ENCODE results near the gene GAB2. TPM values are rescaled to one million over a fixed set of nuclear protein-coding genes. Genes with fewer than 3 reads are reported as not detected.
A peak's percentile ranks its signal among the peaks of the same experiment; 100 is the strongest.

The GAB2 gene
- total and polyA plus RNA-seq, 2 of the 13 experiments (the other 11 are each of a cell fraction or from before 2014, with no cell fraction given), result 4.1 to 8.6 TPM

DNA sequence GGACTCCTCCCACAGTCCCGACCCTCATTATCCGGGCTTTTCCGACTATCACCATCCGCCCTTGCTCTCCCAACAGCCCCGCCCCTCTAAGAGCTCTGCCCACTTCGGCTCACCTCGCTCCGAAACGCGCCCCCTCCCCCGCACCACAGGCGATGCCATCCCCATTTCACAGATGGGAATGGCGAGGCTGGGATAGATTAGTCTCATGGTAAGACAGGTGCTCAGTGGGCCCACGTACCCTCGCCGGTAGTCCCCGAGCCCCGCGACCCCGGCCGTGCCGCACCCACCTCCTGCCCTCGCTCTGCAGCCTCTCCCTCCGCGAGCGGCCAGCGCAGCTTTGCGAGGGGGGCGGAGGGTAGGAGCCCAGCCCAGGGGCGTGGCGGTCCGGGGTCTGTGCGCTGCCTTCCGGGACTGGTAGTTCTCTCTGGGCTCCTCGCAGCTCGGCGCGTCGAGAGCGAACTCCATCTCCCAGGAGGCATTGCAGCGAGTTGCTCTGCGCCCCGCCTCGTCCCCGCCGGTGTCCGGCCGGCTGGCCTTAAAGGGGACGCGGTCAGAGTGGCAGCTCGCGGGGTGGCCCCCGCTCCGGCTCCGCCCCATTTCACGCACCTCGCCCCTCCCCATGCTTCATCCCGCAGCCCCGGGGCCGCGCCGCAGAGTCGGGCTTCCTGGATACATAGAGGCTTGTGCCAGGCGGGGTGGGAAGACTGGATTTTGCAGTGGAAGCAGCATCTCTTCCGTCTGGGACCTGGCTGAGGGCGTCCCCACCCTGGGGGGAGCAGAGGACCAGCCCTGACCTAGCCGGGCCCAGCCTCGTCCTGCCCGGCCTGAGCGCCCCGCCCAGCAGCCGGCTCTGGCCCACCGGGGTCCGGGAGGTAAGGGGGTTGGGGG is 229.1 kb downstream of the GAB2 start, which contains the start of the genes KCTD21 and USP35 (continued):
- TF ChIP-seq LCORL (IDR thresholded peaks at IDR 0.05), result no peak
- TF ChIP-seq LCORL (CRISPR knock-in tag; IDR thresholded peaks at IDR 0.05), result peak; percentile 78
- peak; percentile 9; the same call in 1 of the 2 replicates for TF ChIP-seq DNMT3B (CRISPR knock-in tag; conservative IDR thresholded peaks at IDR 0.05)
- TF ChIP-seq E2F5 (CRISPR knock-in tag; conservative IDR thresholded peaks at IDR 0.05), result peak; percentile 52; the same call in 1 of the 2 replicates
- TF ChIP-seq ZNF232 (CRISPR knock-in tag; IDR thresholded peaks at IDR 0.05; ENCODE audit: borderline replicate concordance), result no peak
- no peak for TF ChIP-seq TEF (CRISPR knock-in tag; IDR thresholded peaks at IDR 0.05)
- TF ChIP-seq ARNT (IDR thresholded peaks at IDR 0.05), result no peak
- no peak for TF ChIP-seq TRAFD1 (CRISPR knock-in tag; IDR thresholded peaks at IDR 0.05; ENCODE audit: borderline replicate concordance)
- TF ChIP-seq, protein P1, sequence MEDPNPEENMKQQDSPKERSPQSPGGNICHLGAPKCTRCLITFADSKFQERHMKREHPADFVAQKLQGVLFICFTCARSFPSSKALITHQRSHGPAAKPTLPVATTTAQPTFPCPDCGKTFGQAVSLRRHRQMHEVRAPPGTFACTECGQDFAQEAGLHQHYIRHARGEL (CRISPR knock-in tag; IDR thresholded peaks at IDR 0.05), result no peak
- TF ChIP-seq, protein P2, sequence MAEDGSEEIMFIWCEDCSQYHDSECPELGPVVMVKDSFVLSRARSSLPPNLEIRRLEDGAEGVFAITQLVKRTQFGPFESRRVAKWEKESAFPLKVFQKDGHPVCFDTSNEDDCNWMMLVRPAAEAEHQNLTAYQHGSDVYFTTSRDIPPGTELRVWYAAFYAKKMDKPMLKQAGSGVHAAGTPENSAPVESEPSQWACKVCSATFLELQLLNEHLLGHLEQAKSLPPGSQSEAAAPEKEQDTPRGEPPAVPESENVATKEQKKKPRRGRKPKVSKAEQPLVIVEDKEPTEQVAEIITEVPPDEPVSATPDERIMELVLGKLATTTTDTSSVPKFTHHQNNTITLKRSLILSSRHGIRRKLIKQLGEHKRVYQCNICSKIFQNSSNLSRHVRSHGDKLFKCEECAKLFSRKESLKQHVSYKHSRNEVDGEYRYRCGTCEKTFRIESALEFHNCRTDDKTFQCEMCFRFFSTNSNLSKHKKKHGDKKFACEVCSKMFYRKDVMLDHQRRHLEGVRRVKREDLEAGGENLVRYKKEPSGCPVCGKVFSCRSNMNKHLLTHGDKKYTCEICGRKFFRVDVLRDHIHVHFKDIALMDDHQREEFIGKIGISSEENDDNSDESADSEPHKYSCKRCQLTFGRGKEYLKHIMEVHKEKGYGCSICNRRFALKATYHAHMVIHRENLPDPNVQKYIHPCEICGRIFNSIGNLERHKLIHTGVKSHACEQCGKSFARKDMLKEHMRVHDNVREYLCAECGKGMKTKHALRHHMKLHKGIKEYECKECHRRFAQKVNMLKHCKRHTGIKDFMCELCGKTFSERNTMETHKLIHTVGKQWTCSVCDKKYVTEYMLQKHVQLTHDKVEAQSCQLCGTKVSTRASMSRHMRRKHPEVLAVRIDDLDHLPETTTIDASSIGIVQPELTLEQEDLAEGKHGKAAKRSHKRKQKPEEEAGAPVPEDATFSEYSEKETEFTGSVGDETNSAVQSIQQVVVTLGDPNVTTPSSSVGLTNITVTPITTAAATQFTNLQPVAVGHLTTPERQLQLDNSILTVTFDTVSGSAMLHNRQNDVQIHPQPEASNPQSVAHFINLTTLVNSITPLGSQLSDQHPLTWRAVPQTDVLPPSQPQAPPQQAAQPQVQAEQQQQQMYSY (CRISPR knock-in tag; IDR thresholded peaks at IDR 0.05), result no peak
- TF ChIP-seq ZNF891 (CRISPR knock-in tag; IDR thresholded peaks at IDR 0.05), result peak; percentile 50; the same call in 1 of the 2 replicates
- TF ChIP-seq ZNF598 (CRISPR knock-in tag; IDR thresholded peaks at IDR 0.05; ENCODE audit: borderline replicate concordance), result 0 out of 2 replicates have a peak, but pooled peaks have one; percentile 66
- TF ChIP-seq ZNF746 (CRISPR knock-in tag; IDR thresholded peaks at IDR 0.05), result peak; percentile 66; the same call in 1 of the 2 replicates
- no peak; the same call in 1 of the 2 replicates for TF ChIP-seq ZNF782 (CRISPR knock-in tag; IDR thresholded peaks at IDR 0.05; ENCODE audit: borderline replicate concordance)
